Endothelial cell of umbilical vein (primary cell): ENCODE data around the gene PCSK9.

Source experiments
- CTCF ChIP-seq, 2 donors: IDR thresholded peaks; 1 replicate in 1 of 2; 2 replicates in 1 of 2; pipeline ENCODE4 v1.5.1; 2011; ENCODE audit warnings: low read length in 2 of 2, mild to moderate bottlenecking in 2 of 2, moderate library complexity in 2 of 2, control low read depth in 1 of 2, inconsistent platforms in 1 of 2, low read depth in 1 of 2; ENCODE audit not compliant: insufficient read depth in 1 of 2; ENCODE audit errors: extremely low read depth in 1 of 2
- EZH2 ChIP-seq: IDR thresholded peaks from 2 replicates; pipeline ENCODE4 v1.6.1; 2012; ENCODE audit warnings: borderline replicate concordance, low read depth, mild to moderate bottlenecking, moderate library complexity, low read length, inconsistent platforms; ENCODE audit not compliant: severe bottlenecking
- FOS ChIP-seq: IDR thresholded peaks from 2 replicates; pipeline ENCODE4 v1.6.1; 2011; ENCODE audit warnings: mild to moderate bottlenecking, low read length, moderate library complexity, borderline replicate concordance; ENCODE audit not compliant: insufficient read depth
- GATA2 ChIP-seq: IDR thresholded peaks from 2 replicates; pipeline ENCODE4 v1.7.0; 2011; ENCODE audit warnings: low read depth, mild to moderate bottlenecking, moderate library complexity, mixed read lengths, low read length; ENCODE audit not compliant: insufficient read length, insufficient read depth
- JUN ChIP-seq: IDR thresholded peaks from 2 replicates; pipeline ENCODE4 v1.6.1; 2011; ENCODE audit warnings: borderline replicate concordance, low read depth; ENCODE audit not compliant: insufficient read length, insufficient read depth
- MAX ChIP-seq: IDR thresholded peaks from 2 replicates; pipeline ENCODE4 v1.6.1; 2011; ENCODE audit not compliant: insufficient read depth, insufficient read length
- POLR2A ChIP-seq: IDR thresholded peaks from 2 replicates; pipeline ENCODE4 v1.6.1; 2012; ENCODE audit warnings: low read depth, mild to moderate bottlenecking, control low read depth, low read length
- POLR2AphosphoS5 ChIP-seq: IDR thresholded peaks from 2 replicates; pipeline ENCODE4 v1.6.1; 2012; ENCODE audit warnings: low read depth, mild to moderate bottlenecking, control low read depth, low read length, moderate library complexity; ENCODE audit not compliant: insufficient read depth

- no peak for TF ChIP-seq POLR2AphosphoS5
- no peak for TF ChIP-seq EZH2
- no peak for TF ChIP-seq CTCF (IDR thresholded peaks at IDR 0.05; ENCODE audit: extremely low read depth in 1 of 2, insufficient read depth in 1 of 2, low read depth in 1 of 2, low read length in 2 of 2)
- TF ChIP-seq FOS = no peak
- no peak for TF ChIP-seq MAX
- TF ChIP-seq POLR2A = no peak
- TF ChIP-seq JUN = no peak
- TF ChIP-seq GATA2 = no peak
Observed at GRCh38 chr1:55006931-55007330, 32.4 kb upstream of the PCSK9 start.
